Cardiac muscle cell (in vitro differentiated cells and primary cell): ENCODE results near the gene ZFAND6. TPM values are rescaled to one million over a fixed set of nuclear protein-coding genes. Genes with fewer than 3 reads are reported as not detected.
A peak's percentile ranks its signal among the peaks of the same experiment; 100 is the strongest.

ENCODE experiments used
- DNase-seq, 2 donors: peaks; one replicate each; pipeline versions ENCODE4 v3.0.0 to v3.0.0-alpha.2; 2010 to 2017; ENCODE audit warnings: low read depth in 1 of 2, low spot score in 1 of 2
- H3K27ac ChIP-seq: fragments of 200-600 bp; sonication (generic); 2 replicates; pipeline ENCODE4 v1.5.1; 2016
- H3K27me3 ChIP-seq: fragments of 200-600 bp; sonication (generic); 2 replicates; pipeline ENCODE4 v1.6.0; 2016; ENCODE audit warnings: control low read depth
- H3K36me3 ChIP-seq: fragments of 200-600 bp; sonication (generic); 2 replicates; pipeline ENCODE4 v1.5.1; 2016; ENCODE audit warnings: control low read depth
- H3K4me1 ChIP-seq: fragments of 200-600 bp; sonication (generic); 2 replicates; pipeline ENCODE4 v1.8.1; 2017; ENCODE audit warnings: low read depth, mild to moderate bottlenecking, mixed run types
- H3K4me3 ChIP-seq: fragments of 200-600 bp; sonication (generic); 2 replicates; pipeline ENCODE4 v1.5.1; 2016; ENCODE audit warnings: mild to moderate bottlenecking
- H3K9me3 ChIP-seq: fragments of 200-600 bp; sonication (generic); 2 replicates; pipeline ENCODE4 v1.5.1; 2017; ENCODE audit warnings: low read depth, mild to moderate bottlenecking, control low read depth
- CTCF ChIP-seq: IDR thresholded peaks from 2 replicates; pipeline ENCODE4 v1.5.1; 2012; ENCODE audit warnings: low read depth, mild to moderate bottlenecking, low read length
- polyA plus RNA-seq: library from polyadenylated mRNA; unstranded; fragments of >200 nt; fragmentation: Nextera tagmentation; extraction: Ambion mirVana; gene quantifications from 2 replicates; pipeline ENCODE4 v1.2.1, GENCODE V29; 2016
- total RNA-seq: library from RNA; depleted of rRNA; stranded (reverse); fragments of >200 nt; gene quantifications from 2 replicates; pipeline ENCODE4 v1.2.3, GENCODE V29; 2016

Gene ZFAND6
- total and polyA plus RNA-seq, 2 experiments from 2014 or later = 195 to 253 TPM

DNA sequence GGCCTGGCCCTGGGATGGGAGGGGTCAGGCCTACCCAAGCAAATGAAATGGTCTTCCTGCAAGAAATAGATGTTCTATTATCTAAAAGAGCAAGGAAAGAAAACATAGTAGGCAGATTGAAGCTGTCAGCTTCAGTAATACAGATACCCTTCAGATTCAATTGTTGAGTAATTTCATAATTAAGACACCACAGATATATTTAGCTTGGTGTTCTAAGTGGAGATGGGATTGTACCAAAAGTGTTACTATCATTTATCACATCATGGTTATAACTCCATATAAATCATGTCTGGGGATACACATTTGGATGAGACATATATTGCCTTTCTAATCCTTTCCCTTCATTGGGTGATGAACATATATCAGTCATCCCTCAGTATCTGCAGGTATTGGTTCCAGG lies 51.4 kb downstream of the ZFAND6 start:
- Histone ChIP-seq H3K9me3 (no peaks in the 10 kb centered on the region), H3K4me1 (peaks cover 10% of the 10 kb centered on the region), H3K4me3 (no peak overlapping the region), H3K27me3 (no peaks in the 10 kb centered on the region), H3K27ac (no peak overlapping the region), H3K36me3 (no peaks in the 10 kb centered on the region)
- TF ChIP-seq CTCF = no peak
- DNase-seq = no peak

- H3K27me3 ChIP-seq = no peaks in the 10 kb centered on the region
- H3K36me3 ChIP-seq = no peaks in the 10 kb centered on the region
- H3K9me3 ChIP-seq = no peaks in the 10 kb centered on the region
- no peak overlapping the region for H3K4me3 ChIP-seq
- H3K4me1 ChIP-seq = peaks cover 11% of the 10 kb centered on the region
- no peak for DNase-seq
- H3K27ac ChIP-seq = no peak overlapping the region
- TF ChIP-seq CTCF = no peak
These were observed 54.6 kb downstream of the ZFAND6 start for GRCh38 chr15:80114114-80114513.

- Histone ChIP-seq H3K4me3 (no peak overlapping the region), H3K27ac (no peak overlapping the region), H3K27me3 (no peaks in the 10 kb centered on the region), H3K36me3 (no peaks in the 10 kb centered on the region), H3K4me1 (peaks cover 18% of the 10 kb centered on the region), H3K9me3 (no peaks in the 10 kb centered on the region)
- TF ChIP-seq CTCF = no peak
- no peak for DNase-seq
These were observed 55.5 kb downstream of the ZFAND6 start for GRCh38 chr15:80115021-80115420.

DNA sequence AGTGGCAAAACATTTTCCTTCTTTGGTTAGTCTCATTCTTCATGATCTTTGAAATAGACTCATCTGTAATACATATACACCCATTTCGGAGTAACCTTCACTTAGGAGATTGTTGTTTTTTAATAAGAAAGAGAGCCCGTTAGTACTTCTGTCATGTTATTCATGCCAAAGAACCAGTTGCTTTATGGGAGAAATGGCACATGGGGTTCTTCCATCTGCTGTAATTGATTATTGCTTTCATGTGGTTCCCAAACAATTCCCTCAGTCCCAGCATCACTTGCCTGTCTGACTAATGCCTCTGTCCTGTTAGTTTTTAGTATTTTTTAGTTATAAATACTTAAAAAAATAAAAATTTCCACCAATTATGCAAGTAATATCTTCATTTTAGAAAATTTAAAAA lies 59.5 kb downstream of the ZFAND6 start:
- Histone ChIP-seq H3K27me3 (peaks cover 4% of the 10 kb centered on the region), H3K27ac (no peak overlapping the region), H3K36me3 (peaks cover 3% of the 10 kb centered on the region), H3K4me1 (peaks cover 40% of the 10 kb centered on the region), H3K9me3 (no peaks in the 10 kb centered on the region), H3K4me3 (no peak overlapping the region)
- DNase-seq = no peak
- TF ChIP-seq CTCF = no peak

- no peak overlapping the region for H3K27ac ChIP-seq
- no peak for TF ChIP-seq CTCF
- H3K4me3 ChIP-seq = no peak overlapping the region
- DNase-seq = peak in 1 of 2 donors; percentile 76
- no peaks in the 10 kb centered on the region for H3K9me3 ChIP-seq
- H3K27me3 ChIP-seq = peaks cover 8% of the 10 kb centered on the region
- peaks cover 3% of the 10 kb centered on the region for H3K36me3 ChIP-seq
- peaks cover 35% of the 10 kb centered on the region for H3K4me1 ChIP-seq
These were observed 61.2 kb downstream of the ZFAND6 start for GRCh38 chr15:80120636-80121035.

DNA sequence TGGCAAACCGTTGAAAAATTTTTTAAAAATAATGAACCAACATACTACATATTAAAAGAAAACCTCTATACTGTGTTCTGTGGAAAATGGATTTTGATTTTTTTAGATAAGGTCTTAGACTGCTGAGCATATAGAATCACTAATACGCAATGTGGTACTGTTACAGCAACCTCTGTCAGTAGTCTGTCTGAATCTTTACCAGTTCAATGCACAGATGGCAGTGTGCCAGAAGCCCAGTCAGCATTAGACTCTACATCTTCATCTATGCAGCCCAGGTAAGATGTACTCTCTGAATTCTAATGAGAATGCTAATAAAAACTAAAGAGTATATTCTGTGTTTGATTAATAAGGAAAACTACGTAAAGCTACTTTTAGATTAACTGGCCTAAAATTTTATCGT lies 62.1 kb downstream of the ZFAND6 start:
- no peak for TF ChIP-seq CTCF
- H3K36me3 ChIP-seq = peaks cover 3% of the 10 kb centered on the region
- peaks cover 35% of the 10 kb centered on the region for H3K4me1 ChIP-seq
- no peak overlapping the region for H3K27ac ChIP-seq
- peaks cover 8% of the 10 kb centered on the region for H3K27me3 ChIP-seq
- peak in 1 of 2 donors; percentile 38 for DNase-seq
- no peaks in the 10 kb centered on the region for H3K9me3 ChIP-seq
- no peak overlapping the region for H3K4me3 ChIP-seq
